WTC11 (cell line): ENCODE measurements around the gene LPP. TPM values are rescaled to one million over a fixed set of nuclear protein-coding genes. Genes with fewer than 3 reads are reported as not detected.

Source experiments
- ATAC-seq: fragments of 200-7000 bp; cut with Tn5 transposase; 2 replicates; pipeline ENCODE4 v1.10.0; 2021; ENCODE audit warnings: mild to moderate bottlenecking, moderate library complexity
- CTCF ChIA-PET: fragments of 300-600 bp; sonication (Branson Sonifier 250); formaldehyde crosslinking; loops from one replicate; lab custom pipeline; 2021; ENCODE audit warnings: antibody characterized with exemption; lab: Charles Lee
- POLR2A ChIA-PET: fragments of 350-600 bp; sonication (Branson Sonifier 250); formaldehyde crosslinking; loops from one replicate; lab custom pipeline; 2021; ENCODE audit warnings: antibody characterized with exemption; lab: Charles Lee
- DNase-seq: peaks from one replicate; pipeline ENCODE4 v3.0.0; 2021; ENCODE audit warnings: low spot score
- H3K27ac Mint-ChIP-seq: 2 replicates; pipeline ENCODE4 v1.8.0; 2021; ENCODE audit warnings: mixed read lengths
- H3K27me3 Mint-ChIP-seq: 2 replicates; pipeline ENCODE4 v1.8.0; 2021; ENCODE audit warnings: low read depth, mild to moderate bottlenecking, moderate library complexity, mixed read lengths
- H3K36me3 Mint-ChIP-seq: 2 replicates; pipeline ENCODE4 v1.8.0; 2021; ENCODE audit warnings: mixed read lengths
- H3K4me1 Mint-ChIP-seq: 2 replicates; pipeline ENCODE4 v1.8.0; 2022; ENCODE audit warnings: mixed read lengths
- H3K4me3 Mint-ChIP-seq: 2 replicates; pipeline ENCODE4 v1.8.0; 2021; ENCODE audit warnings: mild to moderate bottlenecking, moderate library complexity, mixed read lengths
- H3K9me3 Mint-ChIP-seq: 2 replicates; pipeline ENCODE4 v1.8.0; 2021; ENCODE audit warnings: mixed read lengths
- CDX4 ChIP-seq: fragments of 250-450 bp; sonication (Bioruptor Pico); IDR thresholded peaks from 2 replicates; pipeline ENCODE4 v1.9.0; 2021; ENCODE audit warnings: moderate library complexity, mild to moderate bottlenecking, inconsistent platforms, borderline replicate concordance
- E2F1 ChIP-seq: sonication (generic); formaldehyde crosslinking; IDR thresholded peaks from 2 replicates; pipeline ENCODE4 v1.8.0; 2022; ENCODE audit warnings: mild to moderate bottlenecking, missing genetic modification reagents
- ESRRA ChIP-seq: sonication (generic); formaldehyde crosslinking; IDR thresholded peaks from 2 replicates; pipeline ENCODE4 v1.8.1; 2022; ENCODE audit warnings: mild to moderate bottlenecking, missing genetic modification reagents, borderline replicate concordance
- ETV6 ChIP-seq: sonication (generic); formaldehyde crosslinking; IDR thresholded peaks from 2 replicates; pipeline ENCODE4 v1.8.1; 2022; ENCODE audit warnings: mild to moderate bottlenecking, missing genetic modification reagents
- FOXK1 ChIP-seq: sonication (generic); formaldehyde crosslinking; IDR thresholded peaks from 2 replicates; pipeline ENCODE4 v1.8.0; 2022; ENCODE audit warnings: mild to moderate bottlenecking, moderate library complexity, missing genetic modification reagents
- IRF1 ChIP-seq: sonication (generic); formaldehyde crosslinking; IDR thresholded peaks from 2 replicates; pipeline ENCODE4 v1.8.0; 2023; ENCODE audit warnings: missing genetic modification reagents
- IRF2 ChIP-seq: sonication (generic); formaldehyde crosslinking; IDR thresholded peaks from 2 replicates; pipeline ENCODE4 v1.8.0; 2022; ENCODE audit warnings: low read depth, missing genetic modification reagents, borderline replicate concordance
- KAT7 ChIP-seq: sonication (generic); formaldehyde crosslinking; IDR thresholded peaks from 2 replicates; pipeline ENCODE4 v1.8.1; 2023; ENCODE audit warnings: missing genetic modification reagents, mild to moderate bottlenecking, borderline replicate concordance
- MXD4 ChIP-seq: fragments of 250-450 bp; sonication (Bioruptor Pico); IDR thresholded peaks from 2 replicates; pipeline ENCODE4 v1.8.0; 2021; ENCODE audit warnings: mild to moderate bottlenecking, moderate library complexity, borderline replicate concordance
- OVOL2 ChIP-seq: fragments of 250-450 bp; sonication (Bioruptor Pico); IDR thresholded peaks from 2 replicates; pipeline ENCODE4 v1.9.0; 2021; ENCODE audit warnings: mild to moderate bottlenecking, borderline replicate concordance
- PRDM15 ChIP-seq: sonication (generic); formaldehyde crosslinking; IDR thresholded peaks from 2 replicates; pipeline ENCODE4 v1.8.0; 2022; ENCODE audit warnings: missing genetic modification reagents
- SP1 ChIP-seq: sonication (generic); formaldehyde crosslinking; conservative IDR thresholded peaks from 2 replicates; pipeline ENCODE4 v1.8.1; 2022; ENCODE audit warnings: missing genetic modification reagents
- TCF7 ChIP-seq: sonication (generic); formaldehyde crosslinking; IDR thresholded peaks from 2 replicates; pipeline ENCODE4 v1.8.0; 2022; ENCODE audit warnings: mild to moderate bottlenecking, low read depth, missing genetic modification reagents, moderate library complexity
- TEAD4 ChIP-seq: sonication (generic); formaldehyde crosslinking; IDR thresholded peaks from 2 replicates; pipeline ENCODE4 v1.8.0; 2022; ENCODE audit warnings: mild to moderate bottlenecking, missing genetic modification reagents
- USF2 ChIP-seq: sonication (generic); formaldehyde crosslinking; IDR thresholded peaks from 2 replicates; pipeline ENCODE4 v1.8.1; 2023; ENCODE audit warnings: mild to moderate bottlenecking, missing genetic modification reagents, moderate library complexity
- ZMAT4 ChIP-seq: fragments of 250-450 bp; sonication (Bioruptor Pico); IDR thresholded peaks from 2 replicates; pipeline ENCODE4 v1.9.0; 2021; ENCODE audit warnings: mild to moderate bottlenecking
- ZNF219 ChIP-seq: sonication (generic); formaldehyde crosslinking; IDR thresholded peaks from 2 replicates; pipeline ENCODE4 v1.8.0; 2023; ENCODE audit warnings: missing genetic modification reagents, mild to moderate bottlenecking, borderline replicate concordance
- ZNF263 ChIP-seq: sonication (generic); formaldehyde crosslinking; IDR thresholded peaks from 2 replicates; pipeline ENCODE4 v1.8.1; 2022; ENCODE audit warnings: low read depth, mild to moderate bottlenecking, moderate library complexity, missing genetic modification reagents
- ZNF532 ChIP-seq: fragments of 250-450 bp; sonication (Bioruptor Pico); IDR thresholded peaks from 2 replicates; pipeline ENCODE4 v1.9.0; 2021; ENCODE audit warnings: mild to moderate bottlenecking, borderline replicate concordance
- ZNF671 ChIP-seq: fragments of 250-450 bp; sonication (Bioruptor Pico); IDR thresholded peaks from 2 replicates; pipeline ENCODE4 v1.8.0; 2021; ENCODE audit warnings: mild to moderate bottlenecking
- total RNA-seq: library from RNA; stranded (reverse); gene quantifications from 3 replicates; pipeline ENCODE4 v1.2.3, GENCODE V29; 2021

The LPP gene
- total RNA-seq, 1 experiment from 2014 or later, result 49.6 TPM

GRCh38 chr3:188916934-188917401 is 763.0 kb downstream of the LPP start:
- DNase-seq, result no peak
- Mint-ChIP-seq H3K27me3 (no peaks in the 10 kb centered on the region), H3K36me3 (peaks cover 3% of the 10 kb centered on the region; the same call in 1 of the 2 replicates), H3K4me1 (peaks cover 16% of the 10 kb centered on the region), H3K9me3 (peaks cover 16% of the 10 kb centered on the region), H3K4me3 (no peak overlapping the region), H3K27ac (no peak overlapping the region)
- POLR2A ChIA-PET, result no interaction called here
- TF ChIP-seq USF2 (CRISPR knock-in tag), result no peak
- no peak for TF ChIP-seq KAT7 (CRISPR knock-in tag)
- no peak for TF ChIP-seq OVOL2
- no peak for TF ChIP-seq ZNF532 (CRISPR knock-in tag)
- no peak for TF ChIP-seq ZNF263
- no peak for TF ChIP-seq PRDM15 (CRISPR knock-in tag)
- TF ChIP-seq ESRRA (CRISPR knock-in tag), result no peak
- TF ChIP-seq FOXK1 (CRISPR knock-in tag), result no peak
- TF ChIP-seq CDX4 (CRISPR knock-in tag), result no peak
- no peak for TF ChIP-seq ZNF219 (CRISPR knock-in tag)
- no peak for TF ChIP-seq TCF7 (CRISPR knock-in tag)
- CTCF ChIA-PET, result interaction anchor here (1.0 kb wide), 1 partner anchor 37 kb away, joined by 5 read pairs; no protein-coding TSS in a partner anchor
- no peak for ATAC-seq

GRCh38 chr3:188918093-188918492 is 764.1 kb downstream of the LPP start:
- DNase-seq (no peak), ATAC-seq (no peak)
- Mint-ChIP-seq H3K27ac (no peak overlapping the region), H3K4me1 (peaks cover 16% of the 10 kb centered on the region), H3K36me3 (peaks cover 3% of the 10 kb centered on the region; the same call in 1 of the 2 replicates), H3K4me3 (no peak overlapping the region), H3K27me3 (no peaks in the 10 kb centered on the region), H3K9me3 (peaks cover 11% of the 10 kb centered on the region)
- POLR2A ChIA-PET, result no interaction called here
- TF ChIP-seq ETV6 (CRISPR knock-in tag) (no peak), SP1 (CRISPR knock-in tag) (no peak), MXD4 (CRISPR knock-in tag) (no peak), ZNF671 (no peak), IRF2 (CRISPR knock-in tag) (no peak), CDX4 (CRISPR knock-in tag) (no peak), E2F1 (no peak), IRF1 (CRISPR knock-in tag) (no peak), TEAD4 (CRISPR knock-in tag) (no peak), OVOL2 (no peak), ZMAT4 (CRISPR knock-in tag) (no peak)
- CTCF ChIA-PET, result no interaction called here
